ENCODE results near the gene SUSD1.
"Not testable (repeated sequence)": the region's sequence is repeated elsewhere in the genome, so short reads cannot be mapped to it uniquely, and the experiment has no call there.

SUSD1 gene

DNA sequence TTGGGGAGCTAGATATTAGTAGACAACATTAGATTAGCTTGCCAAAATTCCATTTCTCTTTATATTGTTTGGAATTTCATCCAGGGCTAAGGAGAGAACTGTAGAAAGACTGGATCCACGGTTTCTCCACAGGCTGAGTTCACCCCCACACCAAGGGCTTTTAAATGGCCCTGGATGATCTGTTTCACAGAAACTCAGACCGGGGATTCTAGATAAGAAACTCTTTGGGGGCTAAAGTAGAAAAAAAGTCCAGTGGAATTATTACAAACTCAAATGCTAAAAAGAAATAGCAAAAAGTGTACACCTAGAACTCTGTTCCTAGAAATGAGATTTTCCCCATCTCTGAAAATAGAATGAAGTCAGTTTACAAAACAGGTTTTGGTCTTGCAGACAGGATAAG is 80.9 kb downstream of the SUSD1 start:
- no peak for DNase-seq

DNA sequence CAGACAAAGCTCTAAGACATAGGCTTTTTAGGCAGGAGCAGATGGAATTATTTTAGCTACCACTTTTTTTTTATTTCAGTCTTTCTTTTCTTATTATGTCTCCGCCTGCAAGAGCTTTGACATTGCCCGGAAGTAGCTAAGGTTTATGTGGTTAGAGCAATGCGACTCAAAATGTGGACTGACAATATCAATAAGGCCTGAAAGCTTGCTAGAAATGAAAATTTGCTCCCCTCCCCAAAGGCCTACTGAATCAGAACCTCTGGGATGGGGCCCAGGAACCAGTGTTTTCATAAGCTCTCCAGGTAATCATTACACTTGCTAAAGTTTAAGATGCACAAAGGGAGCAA is 81.3 kb downstream of the SUSD1 start:
- no peak for DNase-seq

DNA sequence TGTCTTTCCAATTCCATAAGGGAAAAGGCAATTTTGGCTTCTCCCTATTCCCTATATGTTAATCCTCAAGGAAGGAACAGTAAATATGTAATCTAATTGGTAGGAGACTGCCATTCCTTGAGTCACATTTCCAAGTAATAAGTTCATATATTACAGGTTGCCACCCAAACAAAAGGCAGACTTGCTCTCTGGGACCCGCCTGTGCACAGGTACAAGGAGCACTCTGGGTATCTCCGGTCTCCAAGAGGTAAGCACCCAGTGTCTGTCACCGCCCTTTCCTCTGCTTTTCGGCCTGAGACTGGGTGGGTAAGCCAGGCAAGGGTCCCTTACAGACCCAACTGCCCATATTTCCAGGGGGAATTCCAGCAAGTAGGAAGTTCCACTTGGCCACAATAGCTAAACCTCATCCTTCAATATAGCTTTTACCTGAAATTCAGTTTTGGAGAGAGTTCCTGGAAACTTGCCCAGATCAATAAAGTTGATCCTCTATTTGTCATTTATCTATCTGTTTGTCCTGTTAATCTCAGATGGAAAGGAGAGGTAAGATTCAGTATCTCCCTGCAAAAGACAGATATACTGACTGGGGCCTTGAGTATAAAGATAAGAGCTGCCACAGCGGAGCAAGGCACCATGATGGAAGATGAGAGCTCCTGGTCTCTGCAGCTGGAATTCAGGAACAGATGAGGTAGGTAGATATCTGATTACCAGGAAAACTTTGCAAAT is 81.8 kb downstream of the SUSD1 start:
- DNase-seq = no peak

DNA sequence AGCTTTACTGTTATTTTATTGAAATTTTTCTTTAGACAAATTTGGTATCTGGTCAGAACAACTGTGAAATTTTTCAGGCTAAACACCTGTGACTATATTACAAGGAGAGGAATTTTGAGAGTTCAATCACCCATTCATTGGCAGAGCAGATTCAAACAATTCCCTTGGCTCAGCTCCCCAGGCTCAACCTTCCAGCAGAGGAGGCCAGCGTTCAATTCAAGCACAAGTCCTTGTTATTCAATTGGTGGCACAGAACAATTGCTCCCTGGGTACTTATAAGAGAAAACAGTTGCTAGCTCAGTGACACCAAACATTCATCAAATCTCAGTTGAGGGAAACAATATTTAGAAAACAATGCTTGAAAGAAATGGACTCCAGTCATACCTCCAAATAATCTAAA is 83.3 kb downstream of the SUSD1 start:
- no peak for DNase-seq

DNA sequence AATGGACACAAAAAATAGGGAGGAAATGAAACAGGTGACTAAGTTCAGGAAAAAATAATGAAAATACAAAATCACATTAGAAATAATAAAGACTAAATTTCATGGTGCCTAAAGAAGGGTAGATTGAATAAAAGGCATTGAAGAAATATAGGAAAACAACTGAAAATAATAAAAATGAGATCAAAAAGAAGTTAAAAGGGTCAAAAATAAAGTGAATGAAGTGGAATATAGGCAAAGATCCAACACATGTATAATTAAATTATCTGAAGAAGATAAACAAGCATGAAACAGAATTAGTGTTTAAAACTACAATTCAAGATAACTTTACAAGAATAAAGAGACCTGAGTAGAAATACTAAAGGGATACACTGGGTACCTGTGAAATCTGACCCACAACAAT is 87.6 kb downstream of the SUSD1 start:
- no peak for DNase-seq

DNA sequence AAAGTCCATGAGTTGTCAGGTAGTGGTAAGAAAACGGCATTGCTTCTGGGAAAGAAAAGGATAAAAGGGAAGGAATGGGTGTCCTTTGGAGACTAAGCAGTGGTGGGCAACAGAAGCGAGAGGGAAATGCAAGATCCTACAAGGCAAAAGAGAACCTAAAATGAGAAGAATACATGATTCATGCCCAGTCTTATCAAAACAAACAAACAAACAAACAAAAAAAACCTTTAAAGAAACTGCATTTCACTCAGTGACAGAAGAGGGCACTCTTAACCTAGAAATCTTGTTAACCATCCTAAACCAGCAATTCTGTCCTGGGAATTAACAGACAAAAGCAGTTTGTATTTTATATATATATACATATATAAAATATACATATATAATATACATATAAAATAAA is 88.5 kb downstream of the SUSD1 start:
- no peak for DNase-seq

DNA sequence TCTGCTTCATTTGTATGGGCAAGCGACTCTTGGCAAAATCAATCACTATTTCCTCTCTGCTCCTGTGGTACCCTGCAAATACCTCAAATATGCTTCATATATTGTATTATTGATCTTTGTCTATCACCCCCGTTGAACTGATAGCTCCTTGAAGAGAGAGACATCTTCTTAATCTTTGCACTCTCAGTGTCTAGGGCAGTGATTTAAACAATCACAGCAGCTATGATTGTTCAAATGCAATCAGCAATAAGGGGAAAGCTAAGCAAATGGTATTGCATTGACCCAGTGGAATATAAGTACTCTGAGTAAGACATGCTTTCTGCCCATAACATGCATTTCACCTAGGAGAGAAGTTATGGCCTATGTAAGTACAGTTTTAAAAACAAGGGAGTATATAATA is 90.2 kb downstream of the SUSD1 start:
- no peak for DNase-seq

DNA sequence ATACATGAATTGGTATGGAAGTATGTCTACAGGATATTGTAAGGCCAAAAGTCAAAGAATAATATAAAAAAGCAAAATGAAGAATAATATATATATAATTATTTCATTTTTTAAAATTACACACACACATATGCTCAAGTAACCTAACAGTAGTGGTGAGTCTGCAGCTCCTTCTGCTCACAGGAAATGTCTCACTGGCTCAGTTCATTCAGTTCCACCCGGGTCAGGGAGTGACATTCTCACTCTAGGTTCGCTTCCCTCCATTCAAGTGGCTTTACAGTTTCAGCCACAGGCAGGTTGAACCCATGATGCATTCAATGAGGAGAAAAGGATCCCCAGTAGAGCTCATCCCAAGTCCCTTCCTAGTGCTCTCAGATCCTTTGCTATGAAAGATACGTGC is 90.8 kb downstream of the SUSD1 start:
- no peak for DNase-seq

DNA sequence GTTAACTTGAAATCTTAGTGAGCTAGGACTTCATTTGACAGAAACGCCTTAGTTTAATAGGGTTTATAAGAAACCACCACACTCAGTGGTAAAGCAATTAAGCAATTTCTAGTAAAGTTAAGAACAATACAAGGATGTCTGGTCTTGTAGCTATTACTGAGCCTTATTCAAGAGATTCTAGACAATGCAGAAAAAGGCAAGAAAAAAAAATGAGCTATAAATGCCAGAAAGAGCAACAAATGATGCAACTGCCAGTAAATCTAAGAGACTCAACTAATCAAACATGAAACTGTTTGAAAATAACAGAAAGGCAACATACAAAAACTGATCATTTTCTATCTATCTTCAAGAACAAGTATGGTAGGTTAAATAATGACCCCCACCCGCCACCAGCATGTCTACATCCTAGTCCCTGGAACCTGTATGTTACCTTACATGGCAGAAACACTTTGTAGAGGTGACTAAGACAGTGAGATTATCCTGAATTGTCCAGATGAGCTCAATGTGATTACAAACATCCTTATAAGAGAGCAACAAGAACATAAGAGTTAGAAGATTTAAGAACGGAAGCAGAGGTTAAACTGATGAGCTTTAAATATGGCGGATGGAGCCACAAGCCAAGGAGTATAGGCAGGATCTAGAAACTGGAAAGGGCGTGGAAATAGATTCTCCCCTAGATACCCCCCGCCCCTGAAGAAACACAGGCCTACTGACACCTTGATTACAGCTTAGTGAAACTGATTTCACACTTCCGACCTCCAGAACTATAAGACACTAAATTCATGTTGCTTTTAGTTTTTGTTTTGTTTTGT is 93.0 kb downstream of the SUSD1 start:
- no peak for DNase-seq

DNA sequence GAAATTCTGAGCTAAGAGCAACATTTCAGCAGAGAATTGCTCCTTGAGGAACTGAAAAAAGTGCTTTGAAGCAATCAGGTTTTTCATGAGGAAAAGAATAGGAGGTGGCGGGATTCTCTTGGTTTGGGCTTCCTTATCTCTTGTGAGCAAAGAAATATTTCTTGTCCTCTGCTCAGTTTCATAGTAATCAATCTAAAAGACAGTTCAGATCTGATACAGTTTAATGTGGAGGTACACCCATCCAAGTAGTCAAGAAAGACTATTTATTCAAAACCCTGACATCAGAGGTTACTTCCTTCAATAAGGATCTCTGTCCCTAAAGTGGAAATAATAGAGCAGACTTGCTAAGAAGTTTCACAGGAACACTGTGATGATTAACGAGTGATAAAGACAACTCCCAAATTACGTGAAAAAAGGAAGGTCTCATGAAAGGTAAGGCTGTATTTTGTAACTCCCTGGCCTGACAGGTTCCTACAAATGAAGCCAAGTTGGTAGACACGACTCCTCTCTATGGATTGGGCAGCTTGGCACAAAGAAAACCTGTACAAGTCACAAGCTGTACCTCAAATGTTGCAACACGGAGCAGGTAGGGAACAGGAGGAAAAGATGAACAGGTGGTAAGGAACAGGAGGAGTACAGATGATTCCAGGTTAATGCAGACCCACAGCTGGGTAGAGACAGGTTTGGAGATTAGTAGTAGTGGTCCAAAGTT is 94.1 kb downstream of the SUSD1 start:
- no peak for DNase-seq

DNA sequence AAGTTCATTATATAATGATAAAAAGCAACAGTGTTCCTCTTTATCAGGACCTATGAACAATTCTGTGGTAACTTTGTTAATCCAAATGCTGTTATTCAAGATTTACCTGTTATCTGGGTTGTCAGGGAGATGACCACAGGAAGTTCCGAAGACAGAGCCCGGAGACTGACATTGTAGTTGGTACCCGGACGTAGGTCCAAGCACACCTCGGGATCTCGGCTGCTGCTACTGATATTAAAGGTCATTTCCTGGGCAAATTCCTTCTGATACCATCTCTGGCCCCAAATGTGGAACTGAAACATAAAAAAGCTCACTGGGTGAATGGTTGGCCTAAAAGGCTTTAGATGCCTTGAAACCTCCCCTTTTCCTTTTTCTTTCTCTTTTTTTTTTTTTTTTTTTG is 96.7 kb downstream of the SUSD1 start:
- no peak for DNase-seq

DNA sequence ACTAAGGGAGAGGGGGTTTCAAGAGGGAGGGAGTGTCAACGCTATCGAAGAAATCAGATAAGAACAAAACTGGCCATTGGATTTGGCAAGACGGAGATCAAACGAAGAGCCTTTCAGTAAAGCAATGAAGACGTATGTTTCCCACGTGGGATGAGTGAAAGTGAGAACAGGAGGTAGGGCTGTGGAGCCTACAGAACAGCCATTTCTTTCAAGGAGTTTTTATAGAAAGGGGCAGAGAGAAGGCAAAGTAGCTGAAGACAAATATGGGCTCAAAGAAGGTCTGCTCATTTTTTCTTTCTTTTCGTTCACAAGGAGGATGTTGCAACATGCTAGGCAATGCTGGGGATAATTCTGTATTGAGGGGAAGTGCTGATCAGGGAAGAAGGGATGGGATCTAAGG is 98.3 kb downstream of the SUSD1 start:
- DNase-seq = no peak

DNA sequence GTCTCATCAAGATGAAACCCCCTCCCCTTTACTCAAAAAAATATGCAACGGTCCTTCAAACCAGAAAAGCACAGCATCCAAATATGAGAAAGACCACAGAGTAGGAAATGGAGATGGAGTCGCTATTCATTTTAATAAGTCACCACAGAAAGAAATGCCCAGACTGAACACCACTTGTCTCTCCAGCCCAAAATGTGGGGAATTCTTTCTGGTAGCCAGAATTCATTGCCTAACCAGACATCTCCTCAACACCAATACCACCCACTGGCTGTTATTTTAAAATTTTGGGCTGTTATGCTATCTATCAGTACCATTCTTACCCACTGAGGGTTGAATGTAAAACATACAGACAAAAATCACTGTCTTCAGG is 100.1 kb downstream of the SUSD1 start:
- no peak for DNase-seq

DNA sequence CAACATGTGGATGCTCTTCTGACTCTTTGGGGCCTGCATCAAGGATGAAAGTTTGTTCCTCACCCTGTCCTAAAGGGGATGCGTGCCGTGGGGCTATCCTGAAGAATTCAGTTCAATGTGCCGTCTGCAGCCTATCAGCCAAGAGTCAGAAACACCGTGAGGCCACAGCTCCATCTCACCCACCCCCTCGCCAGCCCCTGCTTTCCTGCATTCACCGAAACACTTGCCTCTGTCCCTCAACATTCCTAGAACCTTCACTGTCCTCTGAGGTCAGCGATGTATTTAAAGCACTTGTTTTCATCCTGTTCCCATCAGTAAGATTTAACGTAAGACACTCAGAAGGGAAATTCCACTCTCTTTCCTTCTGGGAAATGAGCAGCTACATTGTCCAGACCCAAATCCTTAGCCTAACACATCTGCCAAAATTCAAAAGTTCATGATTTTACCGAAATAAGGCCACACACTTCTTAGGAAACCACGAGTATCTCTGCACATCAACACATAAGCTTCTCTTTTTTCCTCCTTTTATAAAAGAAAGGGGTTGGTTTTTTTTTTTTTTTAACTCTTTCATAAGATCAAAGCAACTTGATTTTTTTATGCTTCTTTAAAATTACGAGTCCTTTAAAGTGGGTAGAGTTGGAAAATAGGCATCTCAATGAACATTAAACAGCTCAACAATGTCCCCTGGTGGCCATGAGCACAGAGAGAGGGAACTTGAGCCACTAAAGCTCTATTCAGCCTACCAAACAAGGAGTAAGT is 100.7 kb downstream of the SUSD1 start:
- peak; percentile 66 for DNase-seq

DNA sequence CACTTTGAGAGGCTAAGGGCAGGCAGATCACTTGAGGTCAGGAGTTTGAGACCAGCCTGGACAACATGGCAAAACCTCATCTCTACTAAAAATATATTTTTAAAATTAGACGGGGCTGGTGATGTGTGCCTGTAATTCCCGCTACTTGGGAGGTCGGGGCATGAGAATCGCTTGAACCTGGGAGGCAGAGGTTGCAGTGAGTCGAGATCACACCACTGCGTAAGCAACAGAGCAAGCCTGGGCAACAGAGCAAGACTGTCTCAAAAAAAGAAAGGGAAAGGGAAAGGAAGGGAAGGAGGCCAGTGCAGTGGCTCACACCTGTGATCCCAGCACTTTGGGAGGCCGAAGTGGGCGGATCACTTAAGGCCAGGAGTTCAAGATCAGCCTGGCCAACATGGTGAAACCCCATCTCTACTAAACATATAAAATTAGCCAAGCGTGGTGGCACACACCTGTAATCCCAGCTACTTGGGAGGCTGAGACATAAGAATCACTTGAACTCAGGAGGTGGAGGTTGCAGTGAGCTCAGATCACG is 101.4 kb downstream of the SUSD1 start:
- not testable (repeated sequence) for DNase-seq

DNA sequence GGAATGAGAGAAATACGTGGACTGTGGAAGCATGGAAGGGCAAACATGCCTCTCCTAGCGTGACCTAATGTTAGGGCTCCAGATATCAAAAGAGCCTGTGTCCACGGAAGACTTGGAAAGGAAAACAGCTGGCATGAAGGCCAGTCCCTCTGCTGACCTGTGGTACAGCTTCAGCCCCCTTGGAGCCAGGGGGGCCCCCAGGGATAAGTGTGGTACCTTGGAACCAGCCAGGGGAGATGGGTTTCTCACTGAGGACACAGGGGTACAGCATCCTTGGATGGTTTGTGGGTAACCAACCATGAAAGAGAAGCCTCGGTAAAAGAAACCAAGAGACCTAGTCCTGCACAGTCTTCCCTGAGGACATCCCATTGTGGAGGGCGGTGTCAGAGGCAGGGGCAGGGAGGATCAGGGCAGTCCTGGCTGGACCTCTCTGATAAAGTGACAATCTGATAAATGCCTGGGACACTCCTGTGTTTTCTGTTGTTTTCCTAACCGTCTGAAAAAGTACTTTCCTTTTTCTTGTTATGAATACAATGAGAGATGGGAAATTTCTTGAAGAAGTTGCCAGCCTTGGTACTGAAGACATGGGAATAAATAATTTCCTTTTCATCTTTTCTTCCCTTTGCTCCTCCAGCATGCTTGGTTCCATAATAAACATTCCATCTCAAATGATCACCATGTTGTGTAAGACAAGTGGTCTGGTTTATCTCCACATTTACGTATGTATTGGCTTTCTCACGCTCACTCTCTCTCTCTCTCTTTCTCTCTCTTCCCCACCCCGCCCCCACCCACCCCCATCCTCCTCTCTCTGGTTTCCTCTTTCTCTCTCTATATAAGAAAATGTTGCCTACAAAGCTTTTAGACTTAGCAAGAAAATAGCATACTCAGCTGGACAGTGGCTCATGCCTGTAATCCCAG is 102.1 kb downstream of the SUSD1 start:
- no peak for DNase-seq

DNA sequence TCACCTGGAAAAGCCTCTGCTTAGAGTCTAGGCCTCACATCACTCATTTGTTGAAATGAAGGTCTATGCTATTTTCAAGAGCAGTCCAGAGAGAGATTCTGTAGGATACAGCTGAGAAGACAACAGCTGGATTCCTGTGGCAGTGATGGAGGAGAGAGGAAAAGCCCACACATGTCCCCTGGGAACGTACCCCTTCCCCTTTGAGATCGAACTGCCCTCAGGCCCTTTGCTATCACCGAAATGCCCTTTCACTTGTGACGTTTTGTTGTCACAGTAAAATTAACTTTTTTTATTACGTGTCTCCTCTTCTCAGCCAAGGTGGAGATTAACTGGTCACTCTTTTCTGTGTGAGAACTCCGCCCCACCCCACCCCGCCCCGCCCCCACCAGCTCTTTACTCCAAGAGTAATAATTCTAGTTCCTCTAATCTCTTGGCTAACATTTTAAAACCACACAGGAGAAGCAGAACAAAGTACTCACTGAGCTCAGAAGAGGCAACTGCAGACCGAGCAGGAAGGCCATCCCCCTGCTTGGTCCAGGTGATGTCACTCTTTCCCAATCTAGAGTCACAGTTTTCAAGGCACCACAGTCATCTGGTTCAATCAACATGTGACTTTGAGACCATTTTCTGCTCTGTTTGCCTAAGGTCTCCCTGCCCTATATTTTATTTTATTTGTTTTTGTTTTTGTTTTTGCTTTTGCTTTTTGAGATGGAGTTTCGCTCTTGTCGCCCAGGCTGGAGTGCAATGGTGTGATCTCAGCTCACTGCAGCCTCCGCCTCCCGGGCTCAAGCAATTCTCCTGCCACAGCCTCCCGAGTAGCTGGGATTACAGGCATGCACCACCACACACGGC is 105.6 kb downstream of the SUSD1 start:
- no peak for DNase-seq

DNA sequence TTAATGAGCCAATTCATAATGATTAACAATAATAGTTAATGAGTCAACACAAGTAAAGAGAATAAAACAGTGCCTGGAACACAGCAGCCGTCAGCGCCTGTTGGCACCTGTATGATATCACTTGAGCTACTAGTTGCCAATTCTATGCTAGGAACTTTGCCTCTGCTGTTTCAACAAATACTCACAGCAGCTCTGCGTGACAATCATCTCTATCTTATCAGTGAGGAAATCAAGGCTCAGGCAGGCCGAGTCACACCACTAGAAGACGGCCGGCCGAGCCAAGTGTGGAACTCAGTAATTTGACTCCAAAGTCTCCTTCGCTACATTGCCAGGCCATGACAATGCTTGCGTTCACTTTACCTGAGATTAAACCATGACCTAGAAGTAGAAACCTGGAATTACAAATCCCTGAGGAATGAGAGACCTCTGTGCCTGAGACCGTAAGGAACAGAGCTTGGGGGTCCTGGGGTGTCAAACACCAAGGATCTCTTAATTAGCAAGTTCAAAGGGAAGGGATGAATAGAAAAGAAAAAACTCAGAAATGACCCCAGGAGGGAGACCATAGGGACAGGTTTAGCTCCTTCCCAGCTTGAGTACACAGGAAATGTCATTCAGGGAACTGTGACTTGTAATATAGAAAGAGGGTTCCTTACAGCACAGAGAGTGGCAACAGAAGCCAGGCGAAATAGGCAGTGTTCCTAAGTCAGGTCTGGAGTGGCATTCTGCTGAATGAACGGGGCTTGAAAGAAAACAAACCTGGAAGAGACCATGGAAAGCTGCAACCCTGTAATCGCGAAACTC is 109.1 kb downstream of the SUSD1 start:
- DNase-seq = no peak

DNA sequence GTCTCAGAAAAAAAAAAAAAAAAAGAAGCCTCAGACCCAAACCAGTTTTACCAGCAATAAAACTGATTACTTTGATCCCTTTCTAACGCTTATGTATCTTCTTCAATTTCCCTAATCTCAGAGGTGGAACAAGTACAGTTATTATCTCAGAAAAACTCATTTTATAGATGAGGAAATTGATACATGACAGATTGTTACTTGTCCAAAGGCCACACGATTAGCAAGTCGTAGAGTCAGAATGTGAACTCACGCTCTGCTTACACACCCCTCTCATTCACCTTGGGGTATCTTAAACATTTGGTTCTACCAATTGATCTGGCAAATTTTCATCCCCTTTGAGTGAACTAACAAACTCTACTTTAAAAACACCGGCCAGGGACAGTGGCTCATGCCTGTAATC is 110.2 kb downstream of the SUSD1 start:
- DNase-seq = no peak

DNA sequence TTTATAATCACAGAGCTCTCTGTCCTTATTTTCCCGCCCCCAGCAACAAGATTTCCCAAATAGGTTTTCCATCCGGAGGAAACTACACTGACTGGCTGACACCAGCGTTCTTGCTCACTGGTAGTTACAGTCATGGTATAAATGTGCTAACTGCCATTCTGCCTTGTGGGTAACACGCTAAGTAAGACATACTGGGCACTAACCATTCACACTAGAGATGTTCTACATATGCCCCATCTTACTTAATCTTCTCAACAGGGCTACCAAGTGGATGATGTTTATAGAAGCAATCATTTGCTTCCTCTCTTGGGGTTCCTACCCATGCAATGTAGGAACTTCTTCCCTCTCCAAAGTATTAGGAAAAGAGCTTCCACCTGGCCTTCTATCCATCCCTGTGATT is 111.5 kb downstream of the SUSD1 start:
- no peak for DNase-seq
